Transverse colon (tissue), 4 donors: ENCODE data around the gene MED15. TPM values are rescaled to one million over a fixed set of nuclear protein-coding genes. Genes with fewer than 3 reads are reported as not detected.

Experiments used
- DNase-seq: peaks from one replicate; pipeline ENCODE4 v3.0.0-alpha.2; 2019
- H3K27ac ChIP-seq, 4 donors: fragments of 200-600 bp; sonication (generic); 2 replicates each; pipeline ENCODE4 v1.5.1; 2016 to 2018; ENCODE audit warnings: inconsistent platforms in 4 of 4
- H3K27me3 ChIP-seq: fragments of 200-600 bp; sonication (generic); 2 replicates; pipeline ENCODE4 v1.5.1; 2017; ENCODE audit warnings: inconsistent platforms
- H3K36me3 ChIP-seq, 4 donors: fragments of 200-600 bp; sonication (generic); 2 replicates each; pipeline ENCODE4 v1.5.1; 2017 to 2019; ENCODE audit warnings: inconsistent platforms in 4 of 4
- H3K4me1 ChIP-seq, 4 donors: fragments of 200-600 bp; sonication (generic); 2 replicates each; pipeline ENCODE4 v1.5.1; 2017 to 2020; ENCODE audit warnings: inconsistent platforms in 4 of 4
- H3K4me3 ChIP-seq, 4 donors: fragments of 200-600 bp; sonication (generic); 1 replicate in 1 of 4; 2 replicates in 3 of 4; pipeline versions ENCODE4 v1.5.1 to v1.6.1; 2017 to 2019; ENCODE audit warnings: inconsistent platforms in 4 of 4
- H3K9me3 ChIP-seq, 2 donors: fragments of 200-600 bp; sonication (generic); 2 replicates each; pipeline ENCODE4 v1.5.1; 2017 to 2019; ENCODE audit warnings: inconsistent platforms in 2 of 2
- EP300 ChIP-seq: sonication (generic); formaldehyde crosslinking; IDR thresholded peaks from one replicate; pipeline ENCODE4 v1.6.1; 2017; ENCODE audit warnings: antibody characterized with exemption, low read depth
- POLR2A ChIP-seq: fragments of 450-650 bp; IDR thresholded peaks from one replicate; pipeline ENCODE4 v1.6.1; 2016; ENCODE audit warnings: antibody characterized with exemption, mild to moderate bottlenecking, moderate library complexity
- POLR2AphosphoS5 ChIP-seq, 3 donors: sonication (generic); formaldehyde crosslinking; IDR thresholded peaks; one replicate each; pipeline ENCODE4 v1.6.1; 2016; ENCODE audit warnings: antibody characterized with exemption in 3 of 3
- WGBS, 2 donors: methylation state at CpG; one replicate each; pipeline ENCODE4 v1.1.5; 2018; ENCODE audit warnings: low coverage in 1 of 2; 5-methylcytosine and 5-hydroxymethylcytosine counted together
- in situ Hi-C, 4 donors: fragments of 200-750 bp; cut with MboI; loops; one replicate each; pipeline versions ENCODE4 v1.15.0 to v1.15.1; 2017; ENCODE audit warnings: low sequenced_read_pairs in 3 of 4, low pct_ligation_motif_present in 1 of 4, low pct_unique_long_range_greater_than_20kb in 1 of 4
- intact Hi-C: fragments of 100-400 bp; cut with DNase I; formaldehyde crosslinking; loops from one replicate; pipeline ENCODE4 v1.15.1; 2023; ENCODE audit warnings: low total_unique reads
- small RNA-seq, 4 donors: library from RNA; depleted of rRNA; stranded (forward); fragments of <200 nt; gene quantifications; one replicate each; pipeline ENCODE3, GENCODE V24; 2016
- total RNA-seq, 4 donors: library from RNA; depleted of rRNA; stranded (reverse); fragments of >200 nt; gene quantifications; one replicate each; pipeline ENCODE4 v1.1.0, GENCODE V29; 2016
- TF ChIP-seq, protein P1 (sequence below), 5 experiments: fragments of 200-600 bp in 3 of 5; fragments of 450-650 bp in 2 of 5; sonication (generic) in 3 of 5; IDR thresholded peaks; 1 replicate in 2 of 5; 2 replicates in 3 of 5; pipeline ENCODE4 v1.5.1; 2016 to 2017; ENCODE audit warnings: antibody characterized with exemption in 5 of 5, inconsistent platforms in 3 of 5, mild to moderate bottlenecking in 2 of 5, moderate library complexity in 1 of 5

Gene MED15
- total RNA-seq, 4 donors from 2014 or later = 70.3 to 211 (median 116) TPM

DNA sequence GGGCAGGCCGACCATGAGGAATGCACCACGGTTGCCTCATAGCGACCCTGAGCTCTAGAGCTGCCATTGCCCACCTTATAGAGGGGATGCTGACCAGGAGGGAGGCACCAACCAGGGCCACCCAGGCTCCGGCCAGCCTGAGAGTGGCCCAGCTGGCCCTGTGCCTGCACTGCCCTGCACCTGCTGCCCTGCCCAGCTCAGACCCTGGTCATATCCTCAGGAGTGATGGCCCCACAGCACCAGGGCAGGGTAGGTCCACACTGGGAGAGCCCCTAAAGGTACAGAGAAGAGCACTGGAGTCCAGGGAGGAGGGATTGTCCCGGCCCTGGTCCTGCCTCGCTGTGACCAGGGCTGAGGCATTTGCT lies 127.8 kb downstream of the MED15 start:
- TF ChIP-seq EP300 (no peak), POLR2AphosphoS5 (IDR thresholded peaks at IDR 0.05) (no peak), POLR2A (no peak)
- TF ChIP-seq, protein P1, sequence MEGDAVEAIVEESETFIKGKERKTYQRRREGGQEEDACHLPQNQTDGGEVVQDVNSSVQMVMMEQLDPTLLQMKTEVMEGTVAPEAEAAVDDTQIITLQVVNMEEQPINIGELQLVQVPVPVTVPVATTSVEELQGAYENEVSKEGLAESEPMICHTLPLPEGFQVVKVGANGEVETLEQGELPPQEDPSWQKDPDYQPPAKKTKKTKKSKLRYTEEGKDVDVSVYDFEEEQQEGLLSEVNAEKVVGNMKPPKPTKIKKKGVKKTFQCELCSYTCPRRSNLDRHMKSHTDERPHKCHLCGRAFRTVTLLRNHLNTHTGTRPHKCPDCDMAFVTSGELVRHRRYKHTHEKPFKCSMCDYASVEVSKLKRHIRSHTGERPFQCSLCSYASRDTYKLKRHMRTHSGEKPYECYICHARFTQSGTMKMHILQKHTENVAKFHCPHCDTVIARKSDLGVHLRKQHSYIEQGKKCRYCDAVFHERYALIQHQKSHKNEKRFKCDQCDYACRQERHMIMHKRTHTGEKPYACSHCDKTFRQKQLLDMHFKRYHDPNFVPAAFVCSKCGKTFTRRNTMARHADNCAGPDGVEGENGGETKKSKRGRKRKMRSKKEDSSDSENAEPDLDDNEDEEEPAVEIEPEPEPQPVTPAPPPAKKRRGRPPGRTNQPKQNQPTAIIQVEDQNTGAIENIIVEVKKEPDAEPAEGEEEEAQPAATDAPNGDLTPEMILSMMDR (IDR thresholded peaks at IDR 0.05) = no peak
- Histone ChIP-seq H3K36me3 (no peaks in the 10 kb centered on the region), H3K4me3 (no peak overlapping the region), H3K4me1 (no peaks in the 10 kb centered on the region), H3K27ac (no peak overlapping the region), H3K27me3 (no peaks in the 10 kb centered on the region), H3K9me3 (no peaks in the 10 kb centered on the region)
- DNase-seq = no peak
- in situ Hi-C loops (loop anchor here in 1 of 4 donors (25.0 kb wide), 1 partner anchor 473 kb away; the partner anchor contains the start of gene CCDC188), intact Hi-C loops (no loop called here)
- 58% methylated on average over 2 of the region's 6 CpGs; no CpG with 5 or more reads in 1 of the 2 donors for WGBS, 2 donors

DNA sequence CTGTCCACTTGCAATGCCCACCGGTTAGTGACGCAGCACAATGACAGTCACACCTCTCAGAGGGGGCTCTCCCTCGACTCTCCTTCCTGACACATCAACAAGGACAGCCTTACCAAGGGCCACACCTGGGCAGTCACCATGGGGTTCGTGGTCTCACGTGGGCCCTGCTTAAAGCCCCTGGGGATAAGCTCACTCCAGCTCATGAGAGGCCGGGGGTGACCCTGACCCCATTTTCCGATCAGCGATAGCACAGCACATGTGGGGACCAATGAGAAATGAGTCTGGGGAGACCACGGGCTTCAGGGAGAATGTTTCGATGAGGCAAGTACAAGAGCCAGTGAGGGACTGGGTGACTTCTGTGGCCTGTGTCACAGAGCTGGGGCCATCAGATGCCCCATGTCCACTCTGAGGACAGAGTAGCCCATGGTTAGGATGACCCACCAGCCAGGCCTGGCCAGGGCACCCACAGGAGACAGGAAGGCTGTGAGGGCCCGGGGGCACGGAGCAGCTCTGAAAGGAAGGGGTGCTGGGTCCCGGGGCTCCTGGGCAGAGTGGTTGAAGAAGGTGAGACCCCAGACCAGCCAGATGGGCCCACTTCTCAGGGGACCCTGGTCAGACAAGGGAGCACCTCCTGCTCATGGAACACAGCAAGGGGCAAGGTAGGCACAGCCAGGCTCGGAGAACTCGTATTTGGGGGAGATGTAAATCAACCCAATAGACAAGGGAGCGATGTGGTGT lies 128.8 kb downstream of the MED15 start:
- Histone ChIP-seq H3K9me3 (no peaks in the 10 kb centered on the region), H3K27ac (no peak overlapping the region), H3K4me3 (no peak overlapping the region), H3K4me1 (no peaks in the 10 kb centered on the region), H3K27me3 (no peaks in the 10 kb centered on the region), H3K36me3 (no peaks in the 10 kb centered on the region)
- 83 to 84% methylated on average over 3 to 16 of the region's 16 CpGs for WGBS, 2 donors
- no peak for DNase-seq
- in situ Hi-C loops = loop anchor here in 1 of 4 donors (25.0 kb wide), 1 partner anchor 474 kb away; the partner anchor contains the start of gene CCDC188
- TF ChIP-seq EP300 (no peak), POLR2A (no peak), POLR2AphosphoS5 (IDR thresholded peaks at IDR 0.05) (no peak)
- TF ChIP-seq, protein P1 (IDR thresholded peaks at IDR 0.05) = no peak
- intact Hi-C loops = no loop called here

DNA sequence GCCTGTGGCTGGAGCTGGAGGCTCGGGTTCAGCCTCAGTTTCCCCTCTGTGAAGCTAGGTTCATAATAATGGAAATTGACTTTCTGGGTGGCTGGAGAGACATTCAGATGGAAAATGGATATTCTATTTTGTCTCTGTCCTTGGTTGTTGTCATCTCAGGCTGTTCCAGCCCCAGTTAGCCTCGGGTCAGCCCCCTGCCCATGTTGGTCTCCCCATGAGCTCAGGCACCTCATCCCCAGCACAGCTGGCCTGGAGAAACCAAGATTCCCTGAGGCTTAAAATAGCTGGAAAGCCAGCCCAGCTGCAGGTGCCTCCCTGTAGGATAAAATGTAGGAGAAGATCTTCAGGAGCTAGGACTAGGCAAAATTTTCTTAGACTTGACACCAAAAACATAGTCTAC lies 129.5 kb downstream of the MED15 start:
- intact Hi-C loops = no loop called here
- H3K4me3 ChIP-seq = no peak overlapping the region
- WGBS, 2 donors = 86% methylated on average over 2 of the region's 2 CpGs; no CpG with 5 or more reads in 1 of the 2 donors
- H3K36me3 ChIP-seq = no peaks in the 10 kb centered on the region
- H3K27ac ChIP-seq = no peak overlapping the region
- H3K27me3 ChIP-seq = no peaks in the 10 kb centered on the region
- in situ Hi-C loops = loop anchor here in 1 of 4 donors (25.0 kb wide), 1 partner anchor 475 kb away; the partner anchor contains the start of gene CCDC188
- no peaks in the 10 kb centered on the region for H3K9me3 ChIP-seq
- TF ChIP-seq EP300 (no peak), POLR2A (no peak), POLR2AphosphoS5 (IDR thresholded peaks at IDR 0.05) (no peak)
- TF ChIP-seq, protein P1 (IDR thresholded peaks at IDR 0.05) = no peak
- H3K4me1 ChIP-seq = no peaks in the 10 kb centered on the region
- DNase-seq = no peak

Small RNA genes lying within 50 kb of the gene (small RNA-seq; reads per million reads assigned to genes)
- gene IGLL4P = 0 reads per million in 4 donors
- gene RF00019 = 0 reads per million in 4 donors
- 0 reads per million in 4 donors for gene RN7SL812P
- gene RNY1P9 = 0 reads per million in 4 donors

Other genes with a start within 250 kb of the MED15 start
- 10 to 100 TPM in 1 of 4 donors, 1 to 10 TPM in 1, under 1 TPM in 1, not detected in 1; 0.64 to 22.8 (median 3.0) TPM for gene RTN4R, start 239.3 kb upstream of the MED15 start, total RNA-seq
- 10 to 100 TPM; 27.7 to 52.3 (median 36.9) TPM for gene DGCR6L, start 187.6 kb upstream of the MED15 start, total RNA-seq
- gene ZNF74, start 113.5 kb upstream of the MED15 start, total RNA-seq = 10 to 100 TPM in 1 of 4 donors, 1 to 10 TPM in 3; 1.9 to 11.5 (median 6.6) TPM
- 10 to 100 TPM in 1 of 4 donors, 1 to 10 TPM in 3; 3.4 to 15.9 (median 8.7) TPM for gene SCARF2, start 69.8 kb upstream of the MED15 start, total RNA-seq
- 10 to 100 TPM; 12.7 to 75.9 (median 16.9) TPM for gene KLHL22, start 11.8 kb upstream of the MED15 start, total RNA-seq